HAP-1 (cell line): ENCODE results near the gene DDRGK1.
"Not testable (repeated sequence)": the region's sequence is repeated elsewhere in the genome, so short reads cannot be mapped to it uniquely, and the experiment has no call there.

Experiments
- DNase-seq, 2 experiments: peaks; one replicate each; pipeline ENCODE4 v3.0.0-alpha.2; 2016 to 2020; ENCODE audit warnings: low spot score in 2 of 2
- H3K27me3 ChIP-seq: fragments of 250-450 bp; sonication (Bioruptor Pico); 2 replicates; pipeline ENCODE4 v1.5.1; 2020; ENCODE audit warnings: low read depth, mild to moderate bottlenecking, moderate library complexity
- H3K36me3 ChIP-seq: fragments of 250-450 bp; sonication (Bioruptor Pico); replicated peaks from 2 replicates; pipeline ENCODE4 v1.5.1; 2020; ENCODE audit warnings: mild to moderate bottlenecking
- H3K4me1 ChIP-seq: fragments of 250-450 bp; sonication (Bioruptor Pico); 2 replicates; pipeline ENCODE4 v1.5.1; 2020; ENCODE audit warnings: mild to moderate bottlenecking
- H3K4me3 ChIP-seq: fragments of 250-450 bp; sonication (Bioruptor Pico); 2 replicates; pipeline ENCODE4 v1.5.1; 2020; ENCODE audit warnings: mild to moderate bottlenecking, moderate library complexity
- H3K9me3 ChIP-seq: fragments of 250-450 bp; sonication (Bioruptor Pico); 2 replicates; pipeline ENCODE4 v1.5.1; 2020; ENCODE audit warnings: mild to moderate bottlenecking, moderate library complexity
- in situ Hi-C: fragments of 300-500 bp; cut with MboI; formaldehyde crosslinking; loops from 3 replicates; pipeline ENCODE4 v1.14.3; 2020; ENCODE audit warnings: low sequenced_read_pairs, inconsistent platforms, mixed read lengths

Gene DDRGK1

GRCh38 chr20:3215359-3215917, 11.0 kb upstream of the DDRGK1 start:
- not testable (repeated sequence) for H3K4me3 ChIP-seq, H3K9me3 ChIP-seq, H3K4me1 ChIP-seq, DNase-seq, H3K27me3 ChIP-seq
- H3K36me3 ChIP-seq = peaks cover 60% of the 10 kb centered on the region
- in situ Hi-C loops = loop anchor here (10.0 kb wide), 1 partner anchor 99 kb away; no protein-coding TSS in a partner anchor

DNA sequence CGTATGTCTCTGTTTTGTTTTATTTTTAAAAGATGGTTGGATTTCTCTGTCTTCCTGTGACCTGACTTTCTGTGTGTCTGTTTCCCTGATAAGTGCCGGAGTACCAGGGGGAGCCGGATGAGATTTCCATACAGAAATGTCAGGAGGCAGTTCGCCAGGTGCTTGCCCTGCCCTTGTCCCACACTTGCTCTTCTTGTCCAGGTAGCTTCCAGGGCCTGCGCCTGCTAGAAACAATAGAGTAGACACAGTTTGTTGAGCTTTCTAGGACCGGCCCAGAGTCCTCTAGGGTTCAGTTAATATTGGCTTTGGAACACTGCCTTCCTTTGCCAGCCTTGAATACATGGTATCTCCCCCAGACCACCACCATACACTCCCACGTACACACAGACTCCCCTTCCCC, 8.7 kb upstream of the DDRGK1 start:
- DNase-seq = no peak
- H3K4me1 ChIP-seq = peaks cover 6% of the 10 kb centered on the region
- H3K36me3 ChIP-seq = peaks cover 44% of the 10 kb centered on the region
- no peak overlapping the region for H3K4me3 ChIP-seq
- in situ Hi-C loops = loop anchor here (10.0 kb wide), 1 partner anchor 102 kb away; no protein-coding TSS in a partner anchor
- H3K27me3 ChIP-seq = no peaks in the 10 kb centered on the region
- no peaks in the 10 kb centered on the region; the same call in 1 of the 2 replicates for H3K9me3 ChIP-seq

DNA sequence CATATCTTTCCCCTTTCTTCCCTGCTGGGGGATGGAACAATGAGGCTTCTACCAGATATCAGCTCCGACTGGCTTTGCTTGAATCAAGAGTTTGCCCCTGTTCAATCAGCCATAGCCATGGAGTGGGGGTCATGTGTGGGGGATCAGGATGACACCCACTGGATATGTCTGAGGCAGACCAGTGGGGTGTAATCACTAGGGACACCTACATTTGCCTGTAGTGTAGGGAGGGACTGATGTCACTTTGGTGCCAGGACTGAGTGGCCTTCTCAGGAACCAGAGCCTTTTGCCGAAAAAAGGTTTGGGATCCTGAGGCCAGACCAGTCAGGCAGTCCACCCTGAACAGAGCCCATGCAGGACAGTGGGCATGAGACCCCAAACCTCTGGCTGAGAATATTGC, 5.9 kb upstream of the DDRGK1 start:
- Histone ChIP-seq H3K9me3 (no peaks in the 10 kb centered on the region; the same call in 1 of the 2 replicates), H3K27me3 (no peaks in the 10 kb centered on the region), H3K36me3 (peaks cover 29% of the 10 kb centered on the region), H3K4me3 (peak overlapping the region; percentile 91), H3K4me1 (peaks cover 9% of the 10 kb centered on the region)
- DNase-seq = no peak
- in situ Hi-C loops = loop anchor here (10.0 kb wide), 1 partner anchor 104 kb away; no protein-coding TSS in a partner anchor

DNA sequence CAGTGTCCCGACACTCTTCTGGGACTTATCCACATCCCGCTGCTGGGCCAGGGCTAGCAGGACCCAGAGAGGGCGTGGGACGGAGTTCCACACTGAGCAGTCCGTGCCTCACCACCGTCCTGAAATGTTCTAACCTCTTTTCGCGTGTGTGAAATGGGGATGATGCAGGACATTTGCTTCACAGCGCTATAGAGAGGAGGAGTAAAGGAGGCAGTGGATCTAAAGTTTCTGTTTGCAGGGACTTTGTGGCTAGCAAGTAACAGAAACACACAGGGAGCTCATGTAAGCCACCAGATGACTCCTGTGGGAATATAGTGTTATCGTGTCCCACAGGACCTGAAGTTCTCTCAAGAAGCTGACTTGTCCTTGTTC, 5.5 kb upstream of the DDRGK1 start:
- Histone ChIP-seq H3K27me3 (no peaks in the 10 kb centered on the region), H3K4me1 (peaks cover 9% of the 10 kb centered on the region), H3K9me3 (no peaks in the 10 kb centered on the region; the same call in 1 of the 2 replicates), H3K4me3 (peak overlapping the region; percentile 91), H3K36me3 (peaks cover 25% of the 10 kb centered on the region)
- in situ Hi-C loops = loop anchor here (10.0 kb wide), 1 partner anchor 105 kb away; no protein-coding TSS in a partner anchor
- DNase-seq = no peak

DNA sequence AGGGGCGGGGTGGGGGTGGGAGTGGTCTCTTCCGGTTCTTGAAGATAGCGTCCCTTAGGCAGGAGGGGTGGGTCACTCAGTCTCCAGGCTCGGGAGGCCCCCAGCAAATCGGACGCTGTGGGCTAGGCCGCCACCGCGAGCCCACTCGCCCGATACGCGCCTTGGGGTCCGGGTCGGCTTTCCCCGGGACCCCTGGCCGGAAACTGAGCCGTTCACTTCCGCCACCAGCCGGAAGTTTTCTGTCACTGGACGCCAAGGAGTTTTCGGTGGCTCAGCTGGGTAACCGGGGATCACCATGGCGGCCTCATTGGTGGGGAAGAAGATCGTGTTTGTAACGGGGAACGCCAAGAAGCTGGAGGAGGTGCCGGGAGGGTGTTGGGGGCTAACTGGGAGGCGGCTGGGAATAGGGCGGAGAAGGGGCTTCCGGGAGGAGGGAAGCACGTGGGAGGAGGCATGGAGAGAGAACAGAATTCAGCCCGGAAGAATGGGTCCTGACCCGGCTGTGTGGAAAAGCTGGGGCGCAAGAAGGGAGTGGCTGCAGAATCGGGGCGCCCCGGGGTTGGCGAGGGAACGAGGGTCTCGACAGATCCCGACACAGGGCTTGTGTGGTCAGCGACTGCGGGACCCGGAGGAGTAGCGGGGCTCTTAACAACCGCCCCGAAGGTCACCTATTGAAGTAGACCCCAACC, 4.9 kb upstream of the DDRGK1 start, which contains the start of gene ITPA:
Gene ITPA (plus strand): TSS at position 242 of the 689 bp plus-strand sequence. CDS start 54 bp downstream, at position 296.
- peaks cover 9% of the 10 kb centered on the region for H3K4me1 ChIP-seq
- no peaks in the 10 kb centered on the region for H3K27me3 ChIP-seq
- DNase-seq = peak; percentile 40 to 78
- peak within 1 kb of the TSS; percentile 91 for H3K4me3 ChIP-seq
- peaks cover 22% of the 10 kb centered on the region for H3K36me3 ChIP-seq
- in situ Hi-C loops = no loop called here
- no peaks in the 10 kb centered on the region; the same call in 1 of the 2 replicates for H3K9me3 ChIP-seq

GRCh38 chr20:3208786-3209256, 4.3 kb upstream of the DDRGK1 start:
- DNase-seq = no peak
- peak overlapping the region; percentile 91 for H3K4me3 ChIP-seq
- H3K9me3 ChIP-seq = no peaks in the 10 kb centered on the region; the same call in 1 of the 2 replicates
- in situ Hi-C loops = no loop called here
- H3K27me3 ChIP-seq = no peaks in the 10 kb centered on the region
- H3K4me1 ChIP-seq = peaks cover 9% of the 10 kb centered on the region
- peaks cover 19% of the 10 kb centered on the region for H3K36me3 ChIP-seq

DNA sequence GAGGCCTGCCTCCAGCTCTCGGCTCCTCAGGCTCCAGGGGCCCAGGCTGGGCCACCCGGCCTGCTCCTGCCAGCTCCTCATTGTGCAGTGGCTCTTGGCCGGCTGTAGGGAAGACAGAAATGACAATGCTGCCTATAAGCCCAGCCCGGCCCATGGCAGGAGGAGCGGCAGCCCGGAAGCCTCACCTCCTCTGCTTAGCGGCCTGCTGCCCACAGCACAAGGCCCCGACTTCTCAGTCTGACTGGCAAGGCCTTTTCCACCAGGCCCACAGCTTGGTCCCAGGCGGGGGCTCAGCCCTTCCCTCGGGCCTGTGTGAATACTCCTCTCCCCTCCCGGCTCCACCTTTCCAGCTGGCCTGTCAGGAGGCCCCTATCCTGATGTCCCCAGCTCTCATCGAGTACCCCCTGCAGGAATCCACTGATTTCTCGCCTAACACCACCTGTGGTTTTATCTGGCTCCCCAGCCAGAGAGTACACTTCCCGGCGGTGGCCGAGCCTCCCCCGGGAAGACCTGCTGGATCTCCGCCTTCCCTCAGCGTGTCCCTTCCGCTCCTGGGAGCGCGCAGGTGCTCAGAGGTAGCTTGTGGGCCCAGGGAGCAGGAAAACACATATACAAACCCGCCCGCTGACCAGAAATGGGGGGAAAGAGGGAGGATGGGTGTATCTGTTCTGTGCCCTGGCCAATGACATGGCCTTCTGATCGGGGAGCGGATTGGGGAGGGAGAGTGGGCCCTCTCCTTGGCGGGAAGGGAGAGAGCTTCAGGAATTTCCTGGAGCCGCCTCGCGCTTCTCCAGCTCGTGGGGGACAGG, 963 bp downstream of the DDRGK1 start:
- peaks cover 30% of the 10 kb centered on the region for H3K36me3 ChIP-seq
- in situ Hi-C loops = no loop called here
- peak overlapping the region; percentile 74 for H3K4me3 ChIP-seq
- peak in 1 of 2 experiments; percentile 53 for DNase-seq
- no peaks in the 10 kb centered on the region for H3K27me3 ChIP-seq
- peaks cover 11% of the 10 kb centered on the region for H3K4me1 ChIP-seq
- no peaks in the 10 kb centered on the region for H3K9me3 ChIP-seq

GRCh38 chr20:3202965-3203314, 1.5 kb downstream of the DDRGK1 start:
- Histone ChIP-seq H3K4me3 (peak overlapping the region; percentile 74), H3K9me3 (no peaks in the 10 kb centered on the region), H3K4me1 (peaks cover 6% of the 10 kb centered on the region), H3K27me3 (no peaks in the 10 kb centered on the region), H3K36me3 (peaks cover 30% of the 10 kb centered on the region)
- in situ Hi-C loops = no loop called here
- no peak for DNase-seq

- no peak for DNase-seq
- in situ Hi-C loops = no loop called here
- Histone ChIP-seq H3K36me3 (peaks cover 48% of the 10 kb centered on the region), H3K9me3 (no peaks in the 10 kb centered on the region), H3K27me3 (no peaks in the 10 kb centered on the region), H3K4me3 (no peak overlapping the region), H3K4me1 (peaks cover 6% of the 10 kb centered on the region)
These were observed 4.3 kb downstream of the DDRGK1 start for GRCh38 chr20:3199976-3200755.

DNA sequence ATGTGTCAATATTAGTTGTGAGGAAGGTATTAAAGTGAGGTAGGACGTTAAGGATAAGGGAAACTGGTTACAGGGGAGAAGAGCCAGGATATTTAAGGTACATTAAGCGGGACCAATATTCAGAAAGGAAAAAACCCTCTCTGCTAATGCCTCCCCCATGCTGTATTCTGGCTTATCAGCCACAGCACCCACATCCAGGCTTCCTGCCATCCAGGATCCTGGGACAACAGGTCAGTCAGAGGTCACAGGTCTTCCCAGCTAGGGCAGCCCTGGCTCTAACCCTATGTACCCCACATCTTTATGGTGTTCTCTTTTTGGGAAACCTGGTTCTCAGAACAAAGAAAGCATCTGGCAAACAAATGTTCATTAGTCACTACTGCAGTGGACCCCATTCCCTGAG, 5.3 kb downstream of the DDRGK1 start:
- H3K4me3 ChIP-seq = no peak overlapping the region
- peaks cover 6% of the 10 kb centered on the region for H3K4me1 ChIP-seq
- in situ Hi-C loops = no loop called here
- no peaks in the 10 kb centered on the region for H3K27me3 ChIP-seq
- DNase-seq = no peak
- H3K9me3 ChIP-seq = no peaks in the 10 kb centered on the region
- peaks cover 58% of the 10 kb centered on the region for H3K36me3 ChIP-seq

DNA sequence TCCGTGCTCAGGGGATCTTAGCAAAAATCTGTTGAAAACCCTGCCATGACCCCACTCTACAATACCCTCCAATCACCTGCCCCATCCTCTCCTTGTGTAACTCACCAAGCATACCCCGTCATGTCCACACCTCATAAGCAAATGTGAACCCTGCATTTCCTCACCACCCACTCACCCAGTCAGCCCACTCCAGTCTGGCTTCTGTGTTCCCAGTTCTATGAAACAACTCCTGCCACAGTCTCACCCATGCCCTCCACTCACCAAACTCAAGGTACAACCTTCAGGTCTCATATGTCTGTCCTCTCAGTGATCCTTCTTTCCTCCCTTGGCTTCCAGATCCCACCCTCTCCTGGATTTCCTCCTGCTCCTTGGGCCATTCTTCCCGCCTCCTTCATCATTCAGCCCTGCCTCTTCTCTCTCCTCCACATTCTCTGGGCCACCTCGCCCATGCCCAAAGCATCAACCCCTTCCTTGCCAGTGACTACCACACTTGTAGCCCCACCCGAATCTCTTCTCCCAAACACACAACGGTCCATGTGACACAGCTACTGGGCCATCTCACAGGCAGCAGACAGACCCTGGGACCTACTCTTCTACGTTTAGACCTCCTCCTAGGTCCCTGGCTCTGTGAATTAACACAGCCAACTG, 8.8 kb downstream of the DDRGK1 start:
- Histone ChIP-seq H3K4me1 (no peaks in the 10 kb centered on the region), H3K4me3 (no peak overlapping the region), H3K9me3 (no peaks in the 10 kb centered on the region), H3K27me3 (no peaks in the 10 kb centered on the region), H3K36me3 (peaks cover 80% of the 10 kb centered on the region)
- in situ Hi-C loops = no loop called here
- DNase-seq = no peak

GRCh38 chr20:3194617-3195280, 9.7 kb downstream of the DDRGK1 start:
- H3K4me3 ChIP-seq = no peak overlapping the region
- H3K36me3 ChIP-seq = peaks cover 82% of the 10 kb centered on the region
- no peaks in the 10 kb centered on the region for H3K27me3 ChIP-seq
- H3K4me1 ChIP-seq = no peaks in the 10 kb centered on the region
- in situ Hi-C loops = no loop called here
- no peaks in the 10 kb centered on the region for H3K9me3 ChIP-seq
- DNase-seq = no peak
